Renal cortical epithelial cell (primary cell): Measurements from ENCODE around the gene TMBIM1. TPM values are rescaled to one million over a fixed set of nuclear protein-coding genes. Genes with fewer than 3 reads are reported as not detected.
A peak's percentile ranks its signal among the peaks of the same experiment; 100 is the strongest.

Source experiments
- DNase-seq: peaks from one replicate; pipeline ENCODE4 v3.0.0-alpha.2; 2011; ENCODE audit warnings: low read depth
- total RNA-seq: library from RNA; depleted of rRNA; stranded (reverse); fragments of >200 nt; gene quantifications from 2 replicates; pipeline ENCODE4 v1.2.3, GENCODE V29; 2014

Gene TMBIM1
- total RNA-seq, 1 donor from 2014 or later, result 165 TPM

DNA sequence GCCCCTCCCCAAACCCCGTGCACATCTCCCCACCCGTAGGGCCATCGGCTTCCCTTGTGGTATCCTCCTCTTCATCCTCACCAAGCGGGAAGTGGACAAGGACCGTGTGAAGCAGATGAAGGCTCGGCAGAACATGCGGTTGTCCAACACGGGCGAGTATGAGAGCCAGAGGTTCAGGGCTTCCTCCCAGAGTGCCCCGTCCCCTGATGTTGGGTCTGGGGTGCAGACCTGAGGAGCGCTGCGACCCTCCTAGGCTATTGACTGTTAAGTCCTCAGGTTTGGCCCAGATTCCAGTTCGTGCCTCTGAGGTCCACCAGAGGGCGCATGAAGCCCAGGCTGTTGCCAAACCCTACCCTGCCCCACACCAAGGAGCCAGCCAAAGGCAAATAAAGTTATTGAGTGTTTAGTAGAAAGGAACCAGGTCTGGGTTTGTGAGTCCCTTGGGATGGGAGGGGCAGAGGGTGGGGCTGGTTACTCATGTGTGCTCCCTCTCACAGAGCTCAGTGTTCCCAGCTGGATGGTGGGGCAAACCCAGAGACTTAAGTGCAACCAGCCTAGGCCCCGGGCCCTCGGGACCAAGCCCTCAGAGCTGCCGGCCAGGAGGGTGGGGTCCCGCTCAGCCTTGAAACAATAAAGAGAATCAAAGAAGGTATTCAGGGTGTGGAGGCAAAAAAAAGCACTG is 19.6 kb downstream of the TMBIM1 start:
- peak; percentile 93 for DNase-seq

DNA sequence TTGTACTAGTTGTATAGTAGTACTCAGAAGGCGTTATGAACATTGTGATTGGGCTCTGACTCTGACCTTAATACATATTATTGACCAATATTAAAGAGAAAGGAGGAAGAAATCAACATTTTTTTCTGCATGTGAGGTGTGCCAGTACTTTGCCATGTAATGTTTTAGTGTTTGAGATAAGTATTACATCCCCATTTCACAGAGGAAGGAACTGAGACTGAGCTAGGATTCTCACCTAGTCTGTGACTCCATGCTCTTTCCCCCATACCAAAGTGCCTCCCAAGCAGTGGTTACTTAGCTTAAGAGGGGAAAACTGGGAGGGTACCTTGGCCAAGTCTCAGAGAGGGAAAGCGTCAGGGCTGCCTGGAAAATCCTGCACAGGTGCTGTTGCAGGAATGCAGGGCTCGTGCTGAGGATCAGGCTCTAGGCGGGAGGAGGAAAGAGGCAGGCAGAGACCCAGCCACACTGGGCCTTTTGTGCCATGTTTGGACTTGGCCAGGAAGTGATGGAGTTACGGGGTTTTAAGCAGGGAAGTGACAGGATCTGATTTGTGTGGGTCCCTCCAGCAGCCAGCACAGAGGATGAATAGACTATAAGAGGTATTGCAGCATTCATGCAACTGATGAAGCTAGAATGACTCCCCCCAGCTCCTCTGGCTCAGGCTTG is 20.3 kb downstream of the TMBIM1 start:
- DNase-seq, result no peak

DNA sequence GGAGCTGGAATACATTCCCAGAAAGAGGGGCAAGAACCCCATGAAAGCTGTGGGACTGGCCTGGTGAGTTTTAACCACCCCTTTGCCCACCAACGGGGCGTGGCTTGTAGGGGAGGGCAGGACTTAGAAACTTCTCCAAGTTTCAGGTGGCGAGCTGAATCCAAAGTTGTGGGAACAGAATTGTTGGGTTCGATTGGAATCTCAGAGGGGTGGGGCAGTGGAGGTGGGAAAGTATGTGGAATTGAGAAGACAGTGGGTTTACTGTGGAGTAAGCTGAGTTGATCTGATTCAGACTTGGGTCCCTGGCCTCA is 20.9 kb downstream of the TMBIM1 start:
- no peak for DNase-seq

DNA sequence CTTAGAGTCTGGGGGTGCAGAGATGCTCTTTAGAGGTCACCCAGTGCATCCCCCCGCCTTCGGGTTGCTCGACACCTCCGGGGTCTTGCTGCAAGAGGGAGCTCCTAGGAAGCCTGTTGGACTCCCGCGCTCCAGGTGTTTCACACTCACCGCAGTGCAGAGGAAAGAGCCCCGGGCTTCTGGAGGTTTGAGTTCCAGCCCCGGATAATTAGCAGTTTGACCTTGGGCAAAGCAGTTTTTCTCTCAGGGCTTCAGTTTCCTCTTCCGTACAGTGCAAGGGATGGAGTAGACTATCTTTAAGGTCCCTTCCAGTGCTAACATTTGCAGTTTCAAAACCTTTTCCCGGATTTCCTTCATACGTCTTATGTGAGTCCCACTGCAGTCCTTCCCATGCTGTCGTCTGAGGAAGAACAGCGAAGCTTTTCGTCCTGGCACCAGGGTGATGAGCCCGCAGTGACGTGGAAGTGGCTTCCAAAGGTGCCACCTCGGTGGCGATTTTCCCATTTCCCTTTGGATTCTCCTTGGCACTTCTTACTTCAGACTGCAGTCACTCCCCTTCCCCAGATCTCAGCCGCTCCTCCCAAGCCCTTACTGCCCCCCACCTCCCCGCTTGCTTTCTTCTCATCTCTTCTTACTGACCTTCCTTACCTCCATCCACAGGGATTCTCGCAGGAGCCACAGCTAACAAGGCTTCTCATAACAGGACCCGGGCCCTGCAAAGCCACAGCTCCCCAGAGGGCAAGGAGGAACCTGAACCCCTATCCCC is 21.4 kb downstream of the TMBIM1 start:
- DNase-seq, result no peak

DNA sequence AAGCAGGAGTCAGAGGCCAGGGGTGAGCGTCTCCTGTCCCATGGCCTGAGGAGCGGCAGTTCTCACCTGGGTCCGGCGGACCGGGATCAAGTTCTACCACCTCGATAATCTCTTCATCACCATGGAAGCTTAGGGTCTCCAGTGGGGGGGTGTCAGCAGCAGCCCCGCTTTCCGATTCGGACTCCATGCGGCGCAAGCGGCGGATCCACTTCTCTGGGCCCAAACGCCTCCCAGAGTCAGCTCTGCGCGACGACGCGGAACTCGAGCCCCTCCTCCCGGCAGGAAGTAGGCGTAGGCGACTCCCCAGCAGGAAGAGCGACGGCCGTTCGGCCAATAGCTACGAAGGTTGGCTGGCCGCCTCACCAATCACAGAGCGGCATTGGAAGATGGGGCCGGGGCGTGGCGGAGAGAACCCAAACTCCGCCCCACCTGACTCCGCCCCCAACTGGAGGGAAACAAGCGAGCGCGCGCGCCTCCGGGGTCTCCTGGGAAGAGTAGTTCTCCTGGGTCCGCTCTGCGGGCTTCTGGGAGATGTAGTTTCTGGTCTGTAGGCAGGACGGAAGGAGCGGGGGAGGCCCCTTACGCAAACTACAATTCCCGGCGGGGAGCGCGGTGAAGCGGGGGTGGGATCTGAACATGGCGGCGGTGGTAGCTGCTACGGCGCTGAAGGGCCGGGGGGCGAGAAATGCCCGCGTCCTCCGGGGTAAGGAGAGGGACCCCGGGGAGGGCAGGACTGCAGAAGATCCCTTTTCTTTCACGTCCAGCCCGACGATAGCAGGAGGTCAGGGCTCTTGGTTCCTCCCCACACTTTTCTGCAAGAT is 22.2 kb downstream of the TMBIM1 start, which contains the start of the genes AAMP and PNKD:
TSS of gene AAMP (minus strand) at position 238 of the 821 bp plus-strand sequence. CDS start at position 187, 51 bp downstream.
TSS of gene PNKD (plus strand) at position 620 of the 821 bp plus-strand sequence. CDS start at position 637, 17 bp downstream.
- DNase-seq, result peak; percentile 97

DNA sequence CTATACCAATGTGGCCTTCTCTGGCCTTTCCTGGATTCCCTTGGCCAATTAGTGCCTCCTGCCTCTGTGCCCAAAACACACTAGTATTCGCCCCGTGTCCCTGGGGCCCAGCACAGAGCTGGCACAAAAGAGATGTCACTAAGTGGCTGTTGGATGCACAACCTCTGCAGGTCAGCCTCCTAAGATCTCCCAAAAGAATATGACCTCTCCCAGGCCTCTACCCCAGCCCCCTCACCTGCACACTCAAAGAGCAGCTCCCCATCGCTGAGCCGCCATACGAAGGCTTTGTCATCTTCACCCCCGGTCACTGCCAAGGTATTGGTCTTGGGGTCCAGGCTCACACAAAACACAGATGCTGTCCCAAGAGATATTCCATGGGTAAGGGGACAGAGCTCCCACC is 25.0 kb downstream of the TMBIM1 start:
- DNase-seq, result no peak

DNA sequence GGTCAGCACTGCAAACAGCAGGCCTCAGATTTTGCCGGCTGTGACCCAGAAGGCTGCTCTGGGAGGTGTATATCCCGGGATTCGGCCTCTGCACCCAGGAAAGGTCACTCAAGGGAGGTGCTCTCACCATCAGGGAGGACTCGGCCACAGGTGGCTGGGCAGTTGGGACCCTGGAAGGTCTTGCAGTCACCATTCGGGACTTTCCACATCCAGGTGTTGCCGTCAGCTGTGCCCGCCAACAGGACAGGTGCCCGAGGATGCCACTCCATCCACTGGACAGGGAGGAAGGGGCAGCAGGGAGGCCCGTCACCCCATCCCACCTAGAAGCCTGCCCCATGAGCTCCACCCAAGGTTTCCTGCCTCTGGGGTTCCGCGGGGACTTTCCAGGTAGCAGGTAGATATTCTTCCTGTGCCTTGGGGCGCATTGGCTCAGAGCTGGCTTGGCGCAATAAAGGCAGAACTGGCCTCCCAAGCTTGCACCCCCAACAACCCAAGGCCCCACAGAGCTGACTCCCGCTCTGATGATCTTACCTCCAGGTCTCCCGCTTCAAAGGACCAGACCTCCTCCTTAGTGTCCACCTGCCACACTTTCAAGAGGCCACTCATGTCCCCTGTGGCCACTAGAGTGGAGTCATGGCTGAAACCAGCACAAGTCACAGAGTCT is 25.9 kb downstream of the TMBIM1 start:
- DNase-seq, result no peak

DNA sequence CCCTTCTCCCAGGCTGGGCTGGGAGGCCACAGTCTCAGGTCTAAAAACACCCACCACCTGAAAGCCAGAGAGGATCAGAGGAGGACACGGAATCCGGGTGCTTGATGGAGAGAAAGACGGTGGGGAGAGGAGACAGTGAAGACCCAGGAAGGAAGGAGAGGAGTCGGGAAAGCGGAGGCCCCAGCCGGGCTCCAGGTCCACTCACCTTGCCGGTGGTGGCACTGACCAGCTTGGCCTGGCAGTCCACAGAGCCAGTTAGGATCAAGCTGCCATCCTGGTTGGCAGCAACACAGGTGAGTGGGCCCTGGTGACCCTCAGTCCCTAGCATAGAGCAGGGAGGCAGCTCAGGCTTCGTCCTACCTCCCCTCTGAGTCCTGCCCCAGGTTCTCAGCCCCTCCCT is 26.7 kb downstream of the TMBIM1 start:
- no peak for DNase-seq

DNA sequence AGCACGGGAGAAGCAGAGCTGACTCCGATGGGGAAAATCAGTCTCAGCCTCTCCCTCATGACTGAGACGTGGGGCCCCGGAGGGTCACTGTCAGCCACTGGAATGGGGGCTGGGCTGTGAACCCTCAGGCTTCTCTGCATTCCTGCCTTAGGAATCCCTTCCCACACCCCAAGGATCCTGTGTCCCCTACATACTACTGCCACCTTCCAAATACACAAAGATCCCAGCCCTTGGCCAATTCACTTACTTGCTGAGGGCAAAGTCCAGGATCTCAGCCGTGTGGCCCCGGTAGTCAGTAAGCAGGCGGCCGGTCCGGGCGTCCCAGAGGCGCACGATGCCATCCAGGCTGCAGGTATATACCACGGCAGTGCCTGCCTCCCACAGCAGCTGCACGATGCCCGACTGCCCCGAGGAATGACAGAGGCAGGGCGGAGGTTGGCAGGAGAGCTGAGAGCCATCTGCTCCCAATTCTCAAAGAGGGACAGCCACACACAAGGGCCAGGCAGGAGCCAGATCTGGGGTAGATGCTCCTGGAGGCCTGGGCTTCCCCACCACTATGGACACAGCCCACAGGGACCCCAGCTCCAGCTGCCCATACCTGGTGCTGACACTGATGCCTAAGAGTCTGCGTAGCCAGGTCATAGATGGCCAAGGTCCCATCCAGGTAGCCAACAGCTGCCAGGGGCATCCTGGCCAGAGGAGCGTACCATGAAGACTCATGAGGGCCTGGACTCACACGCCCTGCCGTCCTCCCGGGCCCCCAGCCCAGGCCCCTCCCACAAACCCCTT is 27.3 kb downstream of the TMBIM1 start:
- no peak for DNase-seq

DNA sequence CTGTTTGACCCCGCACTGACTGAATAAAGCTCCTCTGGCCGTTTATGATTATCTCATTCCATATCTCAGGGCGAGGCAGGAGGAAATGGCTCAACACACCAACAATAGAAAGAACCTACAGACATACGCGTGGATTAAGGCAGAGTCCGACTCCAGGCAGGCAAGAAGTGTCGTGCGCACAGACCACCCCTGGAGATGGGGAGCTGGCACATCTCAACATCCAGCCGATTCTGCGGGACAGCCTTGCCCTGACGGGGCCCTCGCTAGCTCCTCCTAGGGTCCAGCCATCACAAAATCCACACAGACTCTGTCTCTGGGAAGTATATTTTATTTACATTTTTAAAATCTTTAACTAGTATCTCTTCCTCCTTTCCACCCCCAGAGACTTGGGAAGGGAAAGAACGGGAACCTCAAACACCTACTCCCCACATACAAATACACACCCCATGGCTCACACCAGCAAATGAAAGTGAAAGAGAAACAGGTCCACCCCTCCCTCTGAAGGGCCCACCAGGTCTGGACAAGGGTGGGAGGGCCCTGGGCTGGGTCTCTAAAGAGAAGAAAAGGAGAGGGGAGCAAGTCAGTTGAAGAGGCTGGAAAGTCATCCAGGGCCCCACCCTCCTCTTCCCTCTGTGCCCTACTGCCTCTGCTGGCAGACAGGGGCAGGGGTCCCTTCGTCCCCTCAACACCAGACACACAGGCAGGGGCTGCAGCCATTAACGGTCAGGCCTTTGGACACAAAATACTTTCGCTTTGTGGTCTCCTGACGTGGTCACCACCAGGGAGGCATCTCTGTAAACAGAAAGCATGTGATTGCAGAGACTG is 28.3 kb downstream of the TMBIM1 start:
- no peak for DNase-seq

DNA sequence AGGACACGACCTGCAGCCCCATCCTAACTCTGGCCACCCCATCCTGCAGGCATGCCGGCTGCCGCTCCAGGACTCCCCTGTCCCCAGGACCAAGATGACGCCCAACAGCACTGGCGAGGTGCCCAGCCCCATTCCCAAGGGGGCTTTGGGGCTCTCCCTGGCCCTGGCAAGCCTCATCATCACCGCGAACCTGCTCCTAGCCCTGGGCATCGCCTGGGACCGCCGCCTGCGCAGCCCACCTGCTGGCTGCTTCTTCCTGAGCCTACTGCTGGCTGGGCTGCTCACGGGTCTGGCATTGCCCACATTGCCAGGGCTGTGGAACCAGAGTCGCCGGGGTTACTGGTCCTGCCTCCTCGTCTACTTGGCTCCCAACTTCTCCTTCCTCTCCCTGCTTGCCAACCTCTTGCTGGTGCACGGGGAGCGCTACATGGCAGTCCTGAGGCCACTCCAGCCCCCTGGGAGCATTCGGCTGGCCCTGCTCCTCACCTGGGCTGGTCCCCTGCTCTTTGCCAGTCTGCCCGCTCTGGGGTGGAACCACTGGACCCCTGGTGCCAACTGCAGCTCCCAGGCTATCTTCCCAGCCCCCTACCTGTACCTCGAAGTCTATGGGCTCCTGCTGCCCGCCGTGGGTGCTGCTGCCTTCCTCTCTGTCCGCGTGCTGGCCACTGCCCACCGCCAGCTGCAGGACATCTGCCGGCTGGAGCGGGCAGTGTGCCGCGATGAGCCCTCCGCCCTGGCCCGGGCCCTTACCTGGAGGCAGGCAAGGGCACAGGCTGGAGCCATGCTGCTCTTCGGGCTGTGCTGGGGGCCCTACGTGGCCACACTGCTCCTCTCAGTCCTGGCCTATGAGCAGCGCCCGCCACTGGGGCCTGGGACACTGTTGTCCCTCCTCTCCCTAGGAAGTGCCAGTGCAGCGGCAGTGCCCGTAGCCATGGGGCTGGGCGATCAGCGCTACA is 29.4 kb downstream of the TMBIM1 start:
- no peak for DNase-seq

DNA sequence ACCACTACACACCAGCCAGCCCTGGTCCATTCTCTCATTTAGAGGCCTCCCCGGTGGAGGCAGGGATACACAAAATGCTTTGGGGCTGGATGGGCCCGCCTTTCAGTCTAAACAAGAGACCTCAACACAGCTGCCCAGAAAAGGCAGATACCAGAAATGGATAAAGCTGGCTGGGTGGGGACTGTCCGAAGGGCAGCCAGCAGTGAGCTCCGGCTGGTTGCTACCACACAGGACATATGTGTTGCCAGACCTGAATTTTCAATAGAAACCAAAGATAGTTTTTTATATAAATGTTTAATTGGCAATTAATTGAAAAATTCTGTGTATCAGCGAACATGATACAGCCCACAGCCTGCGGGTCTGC is 30.1 kb downstream of the TMBIM1 start:
- DNase-seq, result no peak

DNA sequence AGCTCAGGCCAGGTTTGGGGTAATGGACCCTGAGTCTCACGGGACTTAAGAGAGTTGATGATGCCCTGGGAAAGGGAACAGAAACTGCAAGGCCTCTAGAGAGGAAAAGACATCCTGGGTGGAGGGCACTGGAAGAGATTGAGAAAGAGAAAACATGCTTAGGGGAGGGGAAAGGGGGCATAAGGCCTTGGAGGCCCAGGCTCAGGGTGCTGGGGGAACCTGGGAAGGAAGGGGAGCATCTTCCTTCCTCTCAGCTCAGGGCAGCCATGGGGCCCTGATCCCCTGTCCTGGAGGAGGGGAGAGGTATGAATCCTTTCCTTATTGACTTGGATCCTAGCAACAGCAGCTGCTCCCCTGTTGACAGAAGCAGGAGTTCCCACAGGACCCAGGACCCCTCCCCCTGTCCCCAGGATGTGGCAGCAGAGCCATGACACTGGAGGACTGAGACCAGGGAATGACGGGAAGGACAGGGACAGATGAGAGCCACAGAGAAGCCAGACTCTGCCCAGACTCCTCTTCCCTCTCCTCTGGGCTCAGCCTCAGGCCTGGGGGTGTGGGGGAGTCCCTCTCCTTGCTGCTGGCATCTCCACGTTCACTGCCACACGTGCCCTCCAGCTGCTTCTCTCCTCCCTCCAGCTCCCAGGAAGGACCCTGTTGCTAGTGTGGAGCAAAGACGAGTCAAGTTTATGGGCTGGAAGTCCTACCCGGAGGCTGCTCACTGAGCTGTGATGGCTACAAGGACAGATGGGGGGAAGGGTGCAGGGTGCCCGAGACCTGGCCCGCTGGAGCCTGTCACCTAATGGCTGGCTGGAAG is 30.7 kb downstream of the TMBIM1 start:
- DNase-seq, result peak; percentile 27

DNA sequence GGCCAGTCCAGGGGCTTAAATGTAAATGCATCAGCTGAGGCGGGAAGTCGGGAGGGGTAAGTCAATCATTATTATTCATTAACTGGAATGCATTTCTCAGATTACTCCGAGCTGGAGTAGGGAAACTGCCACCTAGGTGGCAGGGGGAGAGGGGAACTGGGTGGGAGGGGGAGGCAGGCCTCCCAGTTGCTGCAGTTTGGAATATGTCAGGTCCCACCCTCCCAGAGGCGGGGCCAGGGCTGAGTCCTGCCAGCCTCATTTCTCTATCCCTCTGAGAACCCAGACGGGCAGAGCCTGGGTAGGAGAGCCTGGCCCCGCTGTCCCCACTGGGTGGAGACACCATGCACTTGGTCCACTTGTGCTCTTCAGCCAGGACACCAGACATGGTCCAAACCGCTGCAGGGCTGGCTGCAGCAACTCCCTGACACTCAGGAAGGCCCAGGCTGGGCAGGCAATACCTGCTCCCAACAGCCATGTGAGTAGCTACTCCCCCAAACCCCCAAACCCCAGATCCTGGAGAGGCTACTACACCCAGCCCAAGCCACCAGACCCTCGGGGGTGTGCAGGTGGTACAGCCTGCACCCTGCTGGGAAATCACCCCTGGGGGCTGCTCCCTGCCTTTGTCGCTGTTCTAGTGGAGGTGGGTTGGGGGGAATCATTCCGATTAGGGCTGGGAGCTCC is 31.4 kb downstream of the TMBIM1 start, which contains the start of gene GPBAR1:
TSS of gene GPBAR1 (plus strand) at position 274 of the 681 bp plus-strand sequence. CDS start 1,710 bp downstream, outside the sequence.
- DNase-seq, result peak; percentile 73

DNA sequence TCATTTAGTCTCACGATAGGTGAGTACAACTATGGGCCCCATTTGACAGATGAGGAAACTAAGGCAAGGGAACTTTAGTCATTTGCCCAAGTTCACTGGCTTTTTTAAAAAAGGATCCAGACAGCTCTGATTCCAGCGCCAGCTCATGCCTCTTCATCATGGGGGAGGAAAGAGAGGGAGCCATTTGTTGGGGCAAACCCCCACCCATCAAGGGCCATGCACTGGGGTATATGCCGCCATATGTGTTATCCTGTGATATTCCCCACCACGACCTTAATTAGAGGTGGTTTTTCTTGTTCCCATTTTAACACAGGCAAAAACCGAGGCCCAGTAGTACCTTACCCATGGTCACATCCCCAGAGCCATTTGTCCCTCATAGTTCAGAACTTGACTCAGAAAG is 32.1 kb downstream of the TMBIM1 start:
- DNase-seq, result no peak

DNA sequence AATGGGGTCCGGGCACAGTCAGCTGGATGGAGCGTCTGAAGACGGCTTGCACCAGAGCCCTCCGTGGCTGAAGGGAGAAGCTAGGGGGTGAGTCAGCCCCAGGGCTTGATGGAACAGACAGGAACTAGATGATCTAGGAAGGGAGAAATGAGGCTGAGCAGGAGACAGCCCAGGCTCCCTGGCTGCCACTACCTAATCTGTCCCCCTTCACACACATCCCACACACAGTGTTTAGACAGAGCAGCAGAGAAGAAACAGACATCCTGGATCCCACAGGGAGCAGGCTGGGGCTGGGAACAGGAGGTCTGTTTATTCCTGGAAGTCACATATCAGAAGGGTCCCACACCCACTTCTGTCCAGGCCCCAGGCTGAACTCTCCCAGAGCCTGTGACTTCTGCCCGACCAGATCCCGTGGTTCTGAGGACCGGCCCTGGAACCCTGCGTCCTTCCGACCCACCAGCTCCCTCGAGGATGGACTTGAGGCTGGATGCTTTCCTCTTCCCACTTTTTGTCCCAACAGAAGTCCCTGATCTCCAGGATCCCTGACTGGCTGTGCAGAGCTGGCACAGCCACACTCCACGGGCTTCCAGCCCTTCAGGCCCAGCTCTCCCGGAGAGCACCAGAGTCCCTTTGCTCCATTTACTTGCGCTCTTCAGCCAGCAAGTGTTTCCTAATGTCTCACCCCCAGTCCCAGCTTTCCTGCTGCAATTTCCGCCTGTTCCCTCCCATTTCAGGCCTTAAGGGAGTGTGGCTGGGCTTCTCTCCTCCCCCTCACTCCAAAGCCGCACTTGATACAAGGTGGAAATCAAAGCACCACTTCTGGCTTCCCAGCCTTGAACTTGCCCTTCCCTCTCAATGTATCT is 33.0 kb downstream of the TMBIM1 start:
- DNase-seq, result no peak
